Upper lobe of left lung (tissue), 6 donors: ENCODE measurements around the gene CMC2. TPM values are rescaled to one million over a fixed set of nuclear protein-coding genes. Genes with fewer than 3 reads are reported as not detected.

Experiments
- ATAC-seq, 2 donors: fragments of 200-7000 bp; cut with Tn5 transposase; one replicate each; pipeline ENCODE4 v1.9.1; 2022; ENCODE audit warnings: mild to moderate bottlenecking in 2 of 2, moderate library complexity in 2 of 2; ENCODE audit not compliant: low FRiP score in 2 of 2
- DNase-seq, 2 donors: peaks; one replicate each; pipeline ENCODE4 v3.0.0-alpha.2; 2019 to 2020
- H3K27ac ChIP-seq, 4 donors: fragments of 200-600 bp; sonication (generic); one replicate each; pipeline ENCODE4 v1.5.1; 2016 to 2019
- H3K27me3 ChIP-seq, 4 donors: fragments of 200-600 bp; sonication (generic); one replicate each; pipeline ENCODE4 v1.5.1; 2017 to 2019
- H3K36me3 ChIP-seq, 4 donors: fragments of 200-600 bp; sonication (generic); one replicate each; pipeline ENCODE4 v1.5.1; 2016 to 2019
- H3K4me1 ChIP-seq, 4 donors: fragments of 200-600 bp; sonication (generic); one replicate each; pipeline ENCODE4 v1.5.1; 2018 to 2019
- H3K4me3 ChIP-seq, 4 donors: fragments of 200-600 bp; sonication (generic); one replicate each; pipeline ENCODE4 v1.5.1; 2017 to 2019; ENCODE audit warnings: mild to moderate bottlenecking in 2 of 4, moderate library complexity in 1 of 4
- H3K9me3 ChIP-seq, 4 donors: fragments of 200-600 bp; sonication (generic); one replicate each; pipeline ENCODE4 v1.5.1; 2018 to 2019
- CTCF ChIP-seq, 6 experiments: fragments of 450-650 bp in 4 of 6; fragments of 200-600 bp in 2 of 6; sonication (generic) in 2 of 6; IDR thresholded peaks; one replicate each; pipeline ENCODE4 v1.5.1; 2016 to 2019; ENCODE audit warnings: antibody characterized with exemption in 6 of 6
- EP300 ChIP-seq, 4 donors: sonication (generic); formaldehyde crosslinking; IDR thresholded peaks; one replicate each; pipeline ENCODE4 v1.5.1; 2017; ENCODE audit warnings: antibody characterized with exemption in 4 of 4, control low read depth in 2 of 4
- POLR2A ChIP-seq, 4 donors: fragments of 450-650 bp; IDR thresholded peaks; one replicate each; pipeline ENCODE4 v1.5.1; 2016 to 2017; ENCODE audit warnings: antibody characterized with exemption in 4 of 4, mild to moderate bottlenecking in 2 of 4
- POLR2AphosphoS5 ChIP-seq, 2 donors: sonication (generic); formaldehyde crosslinking; IDR thresholded peaks; one replicate each; pipeline ENCODE4 v1.5.1; 2017; ENCODE audit warnings: antibody characterized with exemption in 2 of 2
- WGBS, 2 donors: methylation state at CpG; one replicate each; pipeline ENCODE4 v1.1.5; 2017 to 2018; 5-methylcytosine and 5-hydroxymethylcytosine counted together
- total RNA-seq, 6 donors: library from RNA; depleted of rRNA in 4 of 6; stranded (reverse); fragments of >200 nt in 4 of 6; gene quantifications; one replicate each; pipeline versions ENCODE4 v1.1.0 to v1.2.1, GENCODE V29; 2016 to 2021
- donor health status: DM: no; HTN: no; CAD: no; lungs with moderate emphysema.
- donor health status: DM: no; HTN: yes; CAD: no; lungs with severe emphysema.

The CMC2 gene
- total RNA-seq, 6 donors from 2014 or later = 9.8 to 51.7 (median 33.9) TPM

- Histone ChIP-seq H3K27ac (no peak overlapping the region), H3K4me1 (no peaks in the 10 kb centered on the region), H3K4me3 (no peak overlapping the region), H3K36me3 (peaks cover 0 to 8% (median 7%) of the 10 kb centered on the region in 4 donors), H3K27me3 (no peaks in the 10 kb centered on the region), H3K9me3 (no peaks in the 10 kb centered on the region)
- TF ChIP-seq EP300 (IDR thresholded peaks at IDR 0.05) = no peak
- no peak for TF ChIP-seq POLR2AphosphoS5 (IDR thresholded peaks at IDR 0.05)
- TF ChIP-seq POLR2A (IDR thresholded peaks at IDR 0.05) = no peak
- no peak for TF ChIP-seq CTCF (IDR thresholded peaks at IDR 0.05)
- DNase-seq = no peak
- no peak for ATAC-seq
Measured at GRCh38 chr16:80981103-80981502, 25.6 kb downstream of the CMC2 start.

GRCh38 chr16:80976946-80977345, 29.7 kb downstream of the CMC2 start:
- H3K27ac ChIP-seq = no peak overlapping the region
- H3K36me3 ChIP-seq = peaks cover 0 to 22% (median 10%) of the 10 kb centered on the region in 4 donors
- WGBS, 2 donors = 96 to 97% methylated on average over 1 of the region's 1 CpG
- ATAC-seq (no peak), DNase-seq (no peak)
- no peaks in the 10 kb centered on the region for H3K27me3 ChIP-seq
- H3K4me3 ChIP-seq = no peak overlapping the region
- no peaks in the 10 kb centered on the region for H3K9me3 ChIP-seq
- TF ChIP-seq POLR2A (IDR thresholded peaks at IDR 0.05) (no peak), CTCF (IDR thresholded peaks at IDR 0.05) (no peak), EP300 (IDR thresholded peaks at IDR 0.05) (no peak), POLR2AphosphoS5 (IDR thresholded peaks at IDR 0.05) (no peak)
- no peaks in the 10 kb centered on the region for H3K4me1 ChIP-seq

- DNase-seq (no peak), ATAC-seq (no peak)
- 84 to 85% methylated on average over 6 of the region's 6 CpGs for WGBS, 2 donors
- no peak for TF ChIP-seq EP300 (IDR thresholded peaks at IDR 0.05)
- TF ChIP-seq CTCF (IDR thresholded peaks at IDR 0.05) = peak in 3 of 6 experiments; percentile 10 to 18 (median 11)
- TF ChIP-seq POLR2AphosphoS5 (IDR thresholded peaks at IDR 0.05) = peak in 1 of 2 donors; percentile 40
- TF ChIP-seq POLR2A (IDR thresholded peaks at IDR 0.05) = no peak
- no peak overlapping the region for H3K4me3 ChIP-seq
- H3K9me3 ChIP-seq = no peaks in the 10 kb centered on the region
- H3K27ac ChIP-seq = no peak overlapping the region
- H3K27me3 ChIP-seq = no peaks in the 10 kb centered on the region
- peaks cover 0 to 21% (median 7%) of the 10 kb centered on the region in 4 donors for H3K36me3 ChIP-seq
- no peaks in the 10 kb centered on the region for H3K4me1 ChIP-seq
Measured at GRCh38 chr16:80974649-80975376, 31.9 kb downstream of the CMC2 start.

GRCh38 chr16:80973991-80974390, 32.7 kb downstream of the CMC2 start:
- TF ChIP-seq POLR2A (IDR thresholded peaks at IDR 0.05) (no peak), POLR2AphosphoS5 (IDR thresholded peaks at IDR 0.05) (no peak), EP300 (IDR thresholded peaks at IDR 0.05) (no peak), CTCF (IDR thresholded peaks at IDR 0.05) (no peak)
- Histone ChIP-seq H3K27ac (no peak overlapping the region), H3K36me3 (peaks cover 0 to 19% (median 2%) of the 10 kb centered on the region in 4 donors), H3K27me3 (no peaks in the 10 kb centered on the region), H3K4me1 (no peaks in the 10 kb centered on the region), H3K4me3 (no peak overlapping the region), H3K9me3 (no peaks in the 10 kb centered on the region)
- ATAC-seq (no peak), DNase-seq (no peak)
- WGBS, 2 donors = 68 to 96% methylated on average over 3 to 4 of the region's 4 CpGs

- H3K27ac ChIP-seq = no peak overlapping the region
- DNase-seq (no peak), ATAC-seq (no peak)
- no peak for TF ChIP-seq POLR2AphosphoS5 (IDR thresholded peaks at IDR 0.05)
- TF ChIP-seq CTCF (IDR thresholded peaks at IDR 0.05) = no peak
- no peak for TF ChIP-seq POLR2A (IDR thresholded peaks at IDR 0.05)
- no peak for TF ChIP-seq EP300 (IDR thresholded peaks at IDR 0.05)
- peaks cover 0 to 19% (median 2%) of the 10 kb centered on the region in 4 donors for H3K36me3 ChIP-seq
- H3K27me3 ChIP-seq = no peaks in the 10 kb centered on the region
- H3K9me3 ChIP-seq = no peaks in the 10 kb centered on the region
- no peaks in the 10 kb centered on the region for H3K4me1 ChIP-seq
- no peak overlapping the region for H3K4me3 ChIP-seq
- WGBS, 2 donors = 75 to 89% methylated on average over 4 of the region's 4 CpGs
Measured at GRCh38 chr16:80972611-80973010, 34.1 kb downstream of the CMC2 start.
